ENCODE data around the gene FNBP1L.
"Not testable (repeated sequence)": the region's sequence is repeated elsewhere in the genome, so short reads cannot be mapped to it uniquely, and the experiment has no call there.

FNBP1L gene

DNA sequence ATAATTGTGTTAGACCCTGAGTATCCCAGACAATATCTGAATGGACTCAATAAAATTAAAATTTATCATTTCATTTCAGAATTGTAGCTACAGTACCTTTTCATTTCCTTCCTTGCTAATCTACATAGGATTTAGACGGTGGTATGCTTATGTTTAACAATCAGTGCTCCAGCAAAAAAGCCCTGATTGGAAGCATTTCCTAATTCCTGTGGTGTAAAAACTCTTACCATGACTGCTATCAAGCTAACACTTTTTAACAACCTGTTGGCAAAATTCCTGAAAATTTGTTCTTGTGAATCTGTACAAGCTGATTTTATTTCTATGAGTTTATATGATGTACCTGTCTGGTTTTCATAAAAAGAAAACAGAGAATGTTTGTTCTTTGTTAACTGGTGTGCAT, 5.2 kb upstream of the FNBP1L start:
- no peak for DNase-seq (ENCODE audit: low read depth, low spot score)

DNA sequence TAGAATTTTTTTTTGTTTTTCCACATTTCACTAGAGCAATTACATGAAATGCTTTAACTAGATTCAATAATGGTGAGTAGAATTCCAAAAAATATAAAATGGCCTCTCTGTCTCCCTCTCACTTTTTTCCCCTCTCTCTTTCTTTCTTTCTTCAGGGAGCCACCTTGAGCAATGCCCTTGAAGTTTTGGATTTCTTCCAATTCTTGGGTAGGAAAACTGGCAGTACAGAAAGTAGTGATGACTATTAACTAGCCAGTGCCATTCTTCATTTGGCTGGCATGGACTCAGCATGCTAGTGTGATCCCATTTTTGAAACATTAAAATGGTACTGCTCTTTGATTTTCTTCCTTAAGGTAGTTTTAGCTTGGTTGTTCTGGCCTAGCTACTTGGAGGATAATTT, 4.5 kb upstream of the FNBP1L start:
- no peak for DNase-seq (ENCODE audit: low read depth, low spot score)

GRCh38 chr1:93446837-93447451, 974 bp upstream of the FNBP1L start:
- DNase-seq (ENCODE audit: low read depth, low spot score): no peak

- DNase-seq (ENCODE audit: low read depth, low spot score): no peak
Observed at GRCh38 chr1:93448292-93448982, 519 bp downstream of the FNBP1L start.

DNA sequence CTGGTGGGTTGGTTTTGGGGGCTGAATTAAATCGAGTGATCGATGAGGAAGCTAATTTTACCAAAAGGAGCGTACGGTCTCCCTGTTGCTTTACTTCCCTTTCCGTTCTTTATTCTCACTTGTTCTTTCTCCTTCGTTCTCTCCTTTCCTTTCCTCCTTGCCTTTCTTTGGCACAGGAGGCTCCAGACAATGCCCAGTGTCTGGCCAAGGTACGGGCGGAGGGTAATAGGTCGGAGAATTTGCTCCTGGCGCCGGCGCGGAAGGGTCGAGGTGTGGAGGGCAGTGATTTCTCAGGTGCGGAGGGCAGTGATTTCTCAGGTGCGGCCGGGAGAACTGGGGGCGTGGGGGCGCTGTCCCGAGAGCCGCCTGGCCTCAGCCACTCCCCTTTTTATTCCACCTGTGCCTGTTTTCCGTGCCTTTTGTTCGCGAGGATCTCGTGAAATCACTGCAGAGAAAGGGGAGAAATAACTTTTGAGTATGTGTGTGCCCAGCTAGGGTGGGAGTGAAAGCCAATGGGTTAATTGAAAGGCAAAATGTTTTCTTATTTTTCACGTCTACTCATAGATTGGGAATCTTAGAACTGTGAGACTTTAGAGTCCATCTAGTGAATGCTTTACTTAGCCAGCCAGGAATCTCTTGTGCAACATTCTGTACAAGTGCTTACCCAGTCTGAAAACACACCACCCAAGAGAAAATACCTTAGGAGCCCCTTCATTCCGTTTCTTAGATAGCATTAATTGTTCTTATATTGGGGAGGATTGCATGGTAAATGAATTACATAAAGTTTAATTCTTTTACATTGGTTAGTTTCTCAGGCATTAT, 1.3 kb downstream of the FNBP1L start:
- no peak for DNase-seq (ENCODE audit: low read depth, low spot score)

DNA sequence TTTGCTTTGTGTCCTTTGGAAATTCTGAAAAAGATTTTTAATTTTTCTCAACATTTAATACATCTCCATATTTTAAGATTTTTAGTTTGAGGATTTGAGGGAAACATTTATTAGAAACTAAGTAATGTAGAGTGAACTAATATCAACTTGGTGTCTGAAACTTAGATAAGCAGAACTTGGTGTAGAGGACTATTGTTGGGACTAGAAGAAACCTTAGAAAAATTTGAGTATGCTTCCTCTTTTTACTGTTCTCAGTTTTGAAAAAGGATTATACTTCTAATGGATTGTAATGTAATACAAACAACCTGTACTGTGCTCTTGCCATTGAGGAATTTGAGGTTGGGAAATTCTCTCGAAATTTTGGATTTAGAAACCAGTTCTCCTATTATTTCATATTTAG, 2.4 kb downstream of the FNBP1L start:
- DNase-seq (ENCODE audit: low read depth, low spot score): no peak

DNA sequence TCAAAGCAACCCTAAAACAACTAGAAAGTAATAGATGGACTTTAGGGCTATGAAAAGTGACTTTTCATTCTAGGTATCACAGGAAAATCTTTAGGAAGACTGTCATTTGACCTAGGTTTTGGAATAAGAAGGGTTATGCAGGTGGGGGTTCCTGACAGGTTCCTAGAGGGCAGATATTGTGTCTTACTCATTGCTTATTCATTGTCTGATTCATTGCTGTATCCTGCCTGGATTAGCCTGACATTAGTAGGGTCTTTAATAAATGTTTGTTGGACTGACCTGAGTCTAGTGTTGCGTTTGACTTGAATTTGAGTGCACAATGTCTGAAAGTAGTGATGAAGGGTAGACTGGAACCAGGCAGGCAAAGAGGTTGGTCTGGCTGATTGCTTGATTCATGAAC, 6.0 kb downstream of the FNBP1L start:
- no peak for DNase-seq (ENCODE audit: low read depth, low spot score)

GRCh38 chr1:93459126-93459525, 11.2 kb downstream of the FNBP1L start:
- DNase-seq (ENCODE audit: low read depth, low spot score): no peak

- no peak for DNase-seq (ENCODE audit: low read depth, low spot score)
Observed at GRCh38 chr1:93461236-93461635, 13.3 kb downstream of the FNBP1L start.

GRCh38 chr1:93463960-93464359, 16.0 kb downstream of the FNBP1L start:
- DNase-seq (ENCODE audit: low read depth, low spot score): no peak

- DNase-seq (ENCODE audit: low read depth, low spot score): not testable (repeated sequence)
Observed at GRCh38 chr1:93465371-93466082, 17.6 kb downstream of the FNBP1L start.

GRCh38 chr1:93467606-93468005, 19.7 kb downstream of the FNBP1L start:
- no peak for DNase-seq (ENCODE audit: low read depth, low spot score)

DNA sequence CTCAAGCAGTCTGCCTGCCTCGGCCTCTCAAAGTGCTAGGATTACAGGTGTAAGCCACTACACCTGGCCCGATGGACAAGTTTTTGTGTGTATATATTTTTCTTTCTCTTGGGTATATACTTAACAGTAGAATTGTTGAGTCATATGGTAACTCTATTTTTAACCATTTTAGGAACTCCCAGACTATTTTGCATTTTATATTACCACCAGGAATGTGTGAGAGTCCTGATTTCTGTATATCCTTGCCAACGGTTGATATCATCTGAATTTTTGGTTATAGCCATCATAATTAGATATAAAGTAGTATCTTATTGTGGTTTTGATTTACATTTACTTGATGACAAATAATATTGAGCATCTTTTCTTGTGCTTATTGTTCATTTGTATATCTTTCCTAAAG, 20.7 kb downstream of the FNBP1L start:
- DNase-seq (ENCODE audit: low read depth, low spot score): no peak

DNA sequence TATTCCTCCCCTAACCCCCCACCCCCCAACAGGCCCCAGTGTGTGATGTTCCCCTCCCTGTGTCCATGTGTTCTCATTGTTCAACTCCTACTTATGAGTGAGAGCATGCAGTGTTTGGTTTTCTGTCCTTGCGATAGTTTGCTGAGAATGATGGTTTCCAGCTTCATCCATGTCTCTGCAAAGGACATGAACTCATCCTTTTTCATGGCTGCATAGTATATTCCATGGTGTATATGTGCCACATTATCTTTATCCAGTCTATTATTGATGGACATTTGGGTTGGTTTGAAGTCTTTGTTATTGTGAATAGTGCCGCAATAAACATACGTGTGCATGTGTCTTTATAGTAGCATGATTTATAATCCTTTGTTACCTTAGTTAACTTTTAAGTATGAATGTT, 21.3 kb downstream of the FNBP1L start:
- DNase-seq (ENCODE audit: low read depth, low spot score): not testable (repeated sequence)

DNA sequence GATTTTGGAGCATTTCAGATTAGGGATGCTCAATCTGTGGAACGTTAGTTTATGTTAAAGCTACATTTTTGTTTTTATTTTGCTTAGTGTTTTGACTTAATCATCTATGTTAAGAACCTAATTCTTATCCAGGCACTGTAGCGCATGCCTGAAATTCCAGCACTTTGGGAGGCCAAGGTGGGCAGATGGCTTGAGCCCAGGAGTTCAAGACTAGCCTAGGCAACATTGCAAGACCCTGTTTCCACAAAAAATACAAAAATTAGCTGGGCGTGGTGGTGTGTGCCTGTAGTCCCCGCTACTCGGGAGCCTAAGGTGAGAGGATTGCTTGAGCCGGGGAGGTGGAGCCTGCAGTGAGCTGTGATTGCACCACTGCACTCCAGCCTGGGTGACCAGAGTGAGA, 23.4 kb downstream of the FNBP1L start:
- no peak for DNase-seq (ENCODE audit: low read depth, low spot score)

- no peak for DNase-seq (ENCODE audit: low read depth, low spot score)
Observed at GRCh38 chr1:93471911-93472310, 24.0 kb downstream of the FNBP1L start.

- DNase-seq (ENCODE audit: low read depth, low spot score): no peak
Observed at GRCh38 chr1:93474321-93474720, 26.4 kb downstream of the FNBP1L start.

GRCh38 chr1:93475681-93476080, 27.8 kb downstream of the FNBP1L start:
- DNase-seq (ENCODE audit: low read depth, low spot score): no peak

DNA sequence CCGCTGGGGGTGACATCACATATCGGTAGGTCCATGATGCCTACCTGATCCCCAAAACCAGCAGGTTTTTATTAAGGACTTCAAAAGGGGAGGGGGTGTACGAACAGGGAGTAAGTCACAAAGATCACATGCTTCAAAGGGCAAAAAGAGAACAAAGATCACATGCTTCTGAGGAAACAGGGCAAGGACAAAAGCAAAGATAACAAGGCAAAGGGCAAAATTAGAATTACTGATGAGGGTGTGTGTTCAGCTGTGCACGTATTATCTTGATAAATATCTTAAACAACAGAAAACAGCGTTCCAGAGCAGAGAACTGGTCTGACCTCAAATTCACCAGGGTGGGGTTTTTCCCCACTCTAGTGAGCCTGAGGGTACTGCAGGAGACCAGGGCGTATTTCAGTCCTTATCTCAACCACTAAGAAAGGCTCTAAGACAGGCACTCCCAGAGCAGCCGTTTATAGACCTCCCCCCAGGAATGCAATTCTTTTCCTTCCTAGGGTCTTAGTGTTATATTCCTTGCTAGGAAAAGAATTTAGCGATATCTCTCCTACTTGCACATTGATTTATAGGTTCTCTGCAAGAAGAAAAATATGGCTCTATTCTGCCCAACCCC, 31.3 kb downstream of the FNBP1L start:
- not testable (repeated sequence) for DNase-seq (ENCODE audit: low read depth, low spot score)

GRCh38 chr1:93481899-93482298, 34.0 kb downstream of the FNBP1L start:
- not testable (repeated sequence) for DNase-seq (ENCODE audit: low read depth, low spot score)

DNA sequence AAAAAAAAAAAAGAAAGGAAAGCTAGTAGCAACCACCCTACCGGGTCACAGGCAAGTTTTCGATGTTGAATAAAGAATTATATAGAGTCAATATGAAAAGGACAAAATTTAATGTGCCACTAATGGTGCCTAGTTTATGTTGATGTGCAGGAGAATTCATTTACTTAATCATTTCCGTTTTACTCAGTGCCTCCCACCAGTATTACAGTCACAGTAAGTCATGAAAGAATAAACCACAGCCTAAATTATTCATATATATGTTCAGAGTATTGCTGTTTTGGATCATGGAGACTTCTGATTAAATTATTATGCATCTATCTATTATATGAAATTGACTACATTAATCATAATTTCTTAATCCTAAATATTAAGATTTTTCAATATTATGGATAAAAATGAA, 35.3 kb downstream of the FNBP1L start:
- no peak for DNase-seq (ENCODE audit: low read depth, low spot score)

- no peak for DNase-seq (ENCODE audit: low read depth, low spot score)
Observed at GRCh38 chr1:93483606-93484005, 35.7 kb downstream of the FNBP1L start.
